ENCODE data around the gene SHC4.
"Not testable (repeated sequence)": the region's sequence is repeated elsewhere in the genome, so short reads cannot be mapped to it uniquely, and the experiment has no call there.

SHC4 gene

DNA sequence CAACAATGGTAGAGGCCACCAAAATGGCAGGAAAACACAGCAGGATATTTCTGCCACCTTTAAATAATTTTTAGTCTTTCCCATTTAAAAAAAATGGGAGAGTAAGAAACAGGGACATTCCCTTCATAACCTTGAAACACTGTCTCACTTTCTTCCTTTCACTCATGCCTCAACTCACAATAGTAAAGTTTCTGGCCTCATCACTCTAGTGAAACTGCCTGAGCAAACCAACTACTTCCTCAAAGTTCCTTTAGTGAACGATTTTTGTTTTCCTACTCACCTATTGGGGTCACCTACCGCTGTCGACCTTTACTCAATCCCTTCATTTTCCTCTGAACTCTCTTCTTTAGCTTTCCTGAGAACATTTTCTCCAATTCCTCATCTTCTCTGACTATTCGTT, 33.0 kb downstream of the SHC4 start:
- peaks cover 1% of the 10 kb centered on the region for H3K4me1 ChIP-seq (ENCODE audit: insufficient read depth, low read length)
- H3K9me3 ChIP-seq (ENCODE audit: low read length): no peaks in the 10 kb centered on the region
- H3K36me3 ChIP-seq (ENCODE audit: insufficient read depth, low read length): no peaks in the 10 kb centered on the region
- no peaks in the 10 kb centered on the region for H3K27me3 ChIP-seq (ENCODE audit: insufficient read depth, low read length)
- H3K4me3 ChIP-seq (ENCODE audit: low read length): no peak overlapping the region
- no peak overlapping the region for H2AFZ ChIP-seq (ENCODE audit: low read depth, low read length)

DNA sequence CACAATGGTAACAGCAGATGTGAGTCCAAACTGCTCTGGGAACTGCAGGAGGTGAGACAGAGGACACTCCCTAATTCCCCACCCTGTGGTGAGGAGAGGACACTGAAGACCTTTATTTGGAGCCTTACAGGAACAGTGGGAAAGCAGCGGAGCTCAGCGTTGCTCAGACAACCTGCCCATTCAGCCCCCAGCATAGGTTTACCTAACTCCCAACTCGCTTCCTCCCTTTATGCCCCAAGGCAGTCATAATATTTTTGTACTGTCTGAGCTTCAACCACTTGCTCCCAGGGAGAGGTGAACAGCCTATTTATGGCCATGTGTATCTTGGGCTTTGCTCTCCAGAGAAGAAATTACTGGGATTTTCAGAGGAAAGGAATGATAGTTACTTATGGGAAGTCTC, 34.1 kb downstream of the SHC4 start:
- no peaks in the 10 kb centered on the region for H3K27me3 ChIP-seq (ENCODE audit: insufficient read depth, low read length)
- H3K4me1 ChIP-seq (ENCODE audit: insufficient read depth, low read length): peaks cover 5% of the 10 kb centered on the region
- H2AFZ ChIP-seq (ENCODE audit: low read depth, low read length): no peak overlapping the region
- H3K36me3 ChIP-seq (ENCODE audit: insufficient read depth, low read length): no peaks in the 10 kb centered on the region
- no peak overlapping the region for H3K4me3 ChIP-seq (ENCODE audit: low read length)
- H3K9me3 ChIP-seq (ENCODE audit: low read length): no peaks in the 10 kb centered on the region

DNA sequence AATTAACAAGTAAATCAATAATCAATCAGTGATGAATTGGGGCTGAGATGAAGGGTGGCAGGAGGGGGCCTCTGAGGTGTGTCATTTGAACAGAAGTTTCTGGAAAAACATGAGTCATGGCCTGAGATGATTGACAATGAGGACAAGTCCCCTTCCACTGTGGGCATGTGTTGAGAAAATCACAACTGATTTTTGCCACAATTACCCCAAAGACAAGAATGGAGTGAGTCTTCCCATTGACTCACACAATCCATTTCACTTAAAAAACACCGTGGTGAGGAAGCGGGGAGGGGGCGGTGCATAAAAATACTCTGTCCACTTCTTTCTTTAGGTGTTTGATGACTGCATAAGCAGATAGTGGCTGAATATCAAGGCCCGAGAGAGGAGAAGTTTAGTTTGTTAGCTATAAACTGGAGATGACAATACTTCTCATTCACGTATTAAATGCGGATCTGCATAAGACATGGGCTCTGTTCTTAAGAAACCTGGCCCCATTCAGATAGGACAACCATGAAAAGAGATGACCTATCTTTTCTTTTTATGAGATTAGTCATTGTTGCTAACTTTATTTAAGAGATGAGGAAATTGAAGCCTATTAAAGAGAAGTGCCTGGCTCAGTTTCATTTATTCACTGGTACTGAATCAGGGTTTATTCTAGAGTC, 34.7 kb downstream of the SHC4 start:
- H3K27me3 ChIP-seq (ENCODE audit: insufficient read depth, low read length): no peaks in the 10 kb centered on the region
- peaks cover 5% of the 10 kb centered on the region for H3K4me1 ChIP-seq (ENCODE audit: insufficient read depth, low read length)
- H3K4me3 ChIP-seq (ENCODE audit: low read length): no peak overlapping the region
- no peaks in the 10 kb centered on the region for H3K36me3 ChIP-seq (ENCODE audit: insufficient read depth, low read length)
- H3K9me3 ChIP-seq (ENCODE audit: low read length): no peaks in the 10 kb centered on the region
- H2AFZ ChIP-seq (ENCODE audit: low read depth, low read length): no peak overlapping the region

DNA sequence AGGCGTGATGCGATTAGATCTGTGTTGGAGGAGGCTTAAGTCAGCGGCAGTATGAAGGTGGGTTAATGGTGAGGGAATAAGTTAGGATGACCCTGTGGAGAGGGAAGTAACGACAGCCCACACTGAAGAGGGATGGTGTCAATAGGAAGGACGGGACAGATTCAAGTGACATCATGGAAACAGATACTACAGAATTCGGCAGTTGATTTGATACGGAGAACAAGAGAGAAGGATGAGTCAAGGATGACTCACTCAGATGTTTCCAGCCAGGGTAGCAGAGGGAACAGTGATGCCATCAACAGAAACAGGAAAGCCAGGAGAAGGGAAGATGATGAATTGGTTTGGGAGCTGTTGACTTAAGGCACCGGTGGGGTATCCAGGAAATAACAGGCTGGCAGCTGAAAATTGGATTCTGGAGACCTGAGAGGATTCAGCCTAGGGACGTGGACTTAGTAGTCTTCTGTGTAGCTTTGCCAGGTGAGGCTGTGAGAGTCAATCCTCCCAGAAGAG, 38.0 kb downstream of the SHC4 start:
- H2AFZ ChIP-seq (ENCODE audit: low read depth, low read length): no peak overlapping the region
- no peaks in the 10 kb centered on the region for H3K9me3 ChIP-seq (ENCODE audit: low read length)
- no peak overlapping the region for H3K4me3 ChIP-seq (ENCODE audit: low read length)
- H3K4me1 ChIP-seq (ENCODE audit: insufficient read depth, low read length): peaks cover 5% of the 10 kb centered on the region
- H3K27me3 ChIP-seq (ENCODE audit: insufficient read depth, low read length): no peaks in the 10 kb centered on the region
- H3K36me3 ChIP-seq (ENCODE audit: insufficient read depth, low read length): no peaks in the 10 kb centered on the region

DNA sequence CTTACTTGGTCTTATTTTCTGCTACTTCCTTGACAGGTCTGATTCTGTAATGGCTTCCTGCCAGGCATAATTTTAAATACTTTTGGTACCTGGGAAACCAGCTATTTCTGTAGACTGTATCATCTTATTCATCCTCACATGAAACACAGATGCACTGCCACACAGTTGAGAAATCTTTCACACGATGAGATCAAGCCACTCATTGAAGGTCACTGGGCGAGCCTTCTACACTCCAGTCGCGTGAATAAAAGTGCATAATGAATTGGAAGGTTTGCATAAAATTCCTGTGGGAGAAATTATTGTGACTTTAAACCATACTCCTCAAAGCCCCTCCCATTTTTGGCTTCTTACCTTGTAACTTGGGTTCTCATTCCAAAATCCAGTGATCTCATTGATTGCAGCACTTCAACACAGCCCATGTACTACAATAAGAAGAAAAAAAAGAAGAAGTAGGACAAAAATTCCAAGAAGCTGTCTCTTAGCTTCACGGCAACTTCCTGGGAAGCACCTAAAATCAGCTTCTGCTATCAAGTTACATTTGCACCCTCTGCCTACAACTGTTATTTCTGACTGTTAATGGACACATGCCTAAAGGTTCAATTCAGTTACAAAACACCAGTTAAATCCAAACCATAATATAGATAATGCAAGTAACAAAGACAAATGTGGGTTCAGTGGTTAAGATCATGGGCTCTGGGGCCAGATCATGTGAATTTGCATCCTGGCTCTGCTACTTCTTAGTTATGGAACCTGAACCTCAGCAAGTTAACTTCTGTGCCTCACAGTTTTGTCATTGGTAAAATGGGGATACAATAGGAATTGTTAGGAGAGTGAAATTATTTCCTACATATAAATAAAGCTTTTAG, 39.0 kb downstream of the SHC4 start:
- no peak overlapping the region for H2AFZ ChIP-seq (ENCODE audit: low read depth, low read length)
- no peak overlapping the region for H3K4me3 ChIP-seq (ENCODE audit: low read length)
- H3K27me3 ChIP-seq (ENCODE audit: insufficient read depth, low read length): no peaks in the 10 kb centered on the region
- peaks cover 5% of the 10 kb centered on the region for H3K4me1 ChIP-seq (ENCODE audit: insufficient read depth, low read length)
- no peaks in the 10 kb centered on the region for H3K36me3 ChIP-seq (ENCODE audit: insufficient read depth, low read length)
- H3K9me3 ChIP-seq (ENCODE audit: low read length): no peaks in the 10 kb centered on the region

DNA sequence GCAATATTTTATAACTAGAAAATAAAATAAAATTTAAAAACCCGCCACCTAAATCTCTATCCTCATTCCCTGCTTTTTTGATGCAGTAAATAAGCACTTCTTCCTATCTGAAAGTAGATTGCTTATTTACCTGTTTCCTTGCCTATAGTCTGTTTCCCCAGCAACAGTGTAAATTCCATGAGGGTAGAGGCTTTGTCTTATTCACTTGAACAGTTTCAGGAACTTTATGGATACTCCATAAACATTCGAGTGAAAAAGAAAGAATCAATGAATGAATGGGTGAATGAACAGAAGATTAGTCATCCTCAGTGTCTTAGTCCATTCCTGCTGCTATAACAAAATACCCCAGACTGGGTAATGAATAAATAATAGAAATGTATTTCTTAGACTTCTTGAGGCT, 41.7 kb downstream of the SHC4 start:
- Histone ChIP-seq H3K27me3 (ENCODE audit: insufficient read depth, low read length) (no peaks in the 10 kb centered on the region), H3K4me1 (ENCODE audit: insufficient read depth, low read length) (peaks cover 5% of the 10 kb centered on the region), H2AFZ (ENCODE audit: low read depth, low read length) (no peak overlapping the region), H3K4me3 (ENCODE audit: low read length) (no peak overlapping the region), H3K9me3 (ENCODE audit: low read length) (no peaks in the 10 kb centered on the region), H3K36me3 (ENCODE audit: insufficient read depth, low read length) (no peaks in the 10 kb centered on the region)

DNA sequence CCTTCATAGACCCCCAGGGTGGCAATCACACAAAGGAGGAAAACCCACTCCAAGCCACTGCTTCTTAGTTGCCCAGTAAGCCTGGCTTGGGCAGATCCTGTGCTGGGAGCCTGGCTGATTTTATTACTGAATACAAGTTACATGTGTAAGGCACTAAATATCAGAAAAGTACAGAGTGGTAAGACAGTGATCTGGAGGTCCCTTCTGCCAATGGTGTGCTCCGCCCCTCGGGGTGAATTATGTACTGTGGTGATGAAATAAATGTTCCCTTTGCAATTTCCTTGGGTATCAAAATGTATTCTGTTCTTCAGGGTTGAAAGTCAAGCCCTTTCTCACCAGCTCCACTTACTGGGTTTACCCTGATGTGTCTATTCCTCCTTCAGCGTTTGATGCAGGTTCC, 47.0 kb downstream of the SHC4 start:
- Histone ChIP-seq H3K9me3 (ENCODE audit: low read length) (no peaks in the 10 kb centered on the region), H3K36me3 (ENCODE audit: insufficient read depth, low read length) (no peaks in the 10 kb centered on the region), H2AFZ (ENCODE audit: low read depth, low read length) (no peak overlapping the region)

DNA sequence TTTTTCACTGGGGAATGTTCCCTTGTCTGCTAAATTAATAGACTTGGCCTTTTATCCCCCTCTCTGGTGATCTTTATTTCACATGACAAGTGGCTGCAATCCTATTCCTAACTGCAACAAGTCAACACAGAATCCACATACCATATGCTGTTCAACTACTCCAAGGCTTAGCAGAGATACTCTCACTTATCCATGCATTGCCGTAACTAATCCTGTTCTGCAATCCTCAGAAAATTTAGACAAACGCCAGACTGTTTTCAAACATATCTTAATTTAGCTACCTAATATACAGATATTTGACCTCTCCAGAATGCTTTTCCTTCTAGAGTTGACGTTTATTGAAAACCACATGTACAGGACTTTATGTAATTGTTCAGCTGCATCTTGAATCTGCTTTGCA, 47.9 kb downstream of the SHC4 start:
- Histone ChIP-seq H3K4me1 (ENCODE audit: insufficient read depth, low read length) (no peaks in the 10 kb centered on the region), H3K4me3 (ENCODE audit: low read length) (no peak overlapping the region), H3K27me3 (ENCODE audit: insufficient read depth, low read length) (no peaks in the 10 kb centered on the region), H2AFZ (ENCODE audit: low read depth, low read length) (no peak overlapping the region), H3K36me3 (ENCODE audit: insufficient read depth, low read length) (no peaks in the 10 kb centered on the region), H3K9me3 (ENCODE audit: low read length) (no peaks in the 10 kb centered on the region)

More for the DNA sequence above, 47.0 kb downstream of the SHC4 start:
- Histone ChIP-seq H3K27me3 (ENCODE audit: insufficient read depth, low read length) (no peaks in the 10 kb centered on the region), H3K4me3 (ENCODE audit: low read length) (no peak overlapping the region), H3K4me1 (ENCODE audit: insufficient read depth, low read length) (no peaks in the 10 kb centered on the region)

DNA sequence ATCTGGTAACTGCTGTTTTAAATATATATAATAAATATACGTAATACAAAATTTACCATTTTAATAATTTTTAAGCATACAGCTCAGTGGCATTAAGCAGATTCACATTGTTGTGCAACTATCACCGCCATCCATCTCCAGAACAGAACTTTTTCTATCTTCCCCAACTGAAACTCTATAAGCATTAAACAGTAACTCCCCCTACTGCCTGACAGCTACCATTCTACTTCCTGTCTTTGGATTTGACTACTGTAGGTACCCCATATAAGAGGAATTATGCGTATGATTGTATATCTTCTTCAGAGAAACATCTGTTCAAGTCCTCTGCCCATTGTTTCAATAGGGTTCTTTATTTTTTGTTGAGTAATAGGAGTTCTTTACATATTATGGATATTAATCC, 49.0 kb downstream of the SHC4 start:
- H3K4me1 ChIP-seq (ENCODE audit: insufficient read depth, low read length): no peaks in the 10 kb centered on the region
- H3K36me3 ChIP-seq (ENCODE audit: insufficient read depth, low read length): no peaks in the 10 kb centered on the region

DNA sequence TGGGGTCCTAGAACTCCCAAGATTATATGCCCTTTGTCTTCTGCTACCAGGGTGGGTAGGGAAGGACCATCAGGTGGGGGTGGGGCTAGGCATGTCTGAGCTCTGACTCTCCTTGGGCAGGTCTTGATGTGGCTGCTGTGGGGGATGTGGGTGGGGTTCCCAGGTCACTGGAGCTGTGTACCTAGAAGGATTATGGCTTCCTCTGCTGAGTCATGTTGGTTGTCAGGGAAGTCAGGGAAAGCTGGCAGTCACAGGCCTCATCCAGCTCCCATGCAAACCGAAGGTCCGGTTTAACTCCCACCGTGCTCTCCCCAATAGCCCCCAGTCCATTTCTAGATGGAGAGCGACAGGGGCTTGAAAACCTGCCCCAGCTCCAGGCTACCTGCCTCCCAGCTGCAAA, 50.6 kb downstream of the SHC4 start:
- Histone ChIP-seq H3K4me1 (ENCODE audit: insufficient read depth, low read length) (no peaks in the 10 kb centered on the region), H3K36me3 (ENCODE audit: insufficient read depth, low read length) (no peaks in the 10 kb centered on the region), H3K9me3 (ENCODE audit: low read length) (no peaks in the 10 kb centered on the region), H3K4me3 (ENCODE audit: low read length) (no peak overlapping the region), H3K27me3 (ENCODE audit: insufficient read depth, low read length) (no peaks in the 10 kb centered on the region), H2AFZ (ENCODE audit: low read depth, low read length) (no peak overlapping the region)

More for the DNA sequence above, 49.0 kb downstream of the SHC4 start:
- Histone ChIP-seq H2AFZ (ENCODE audit: low read depth, low read length) (no peak overlapping the region), H3K27me3 (ENCODE audit: insufficient read depth, low read length) (no peaks in the 10 kb centered on the region), H3K4me3 (ENCODE audit: low read length) (no peak overlapping the region), H3K9me3 (ENCODE audit: low read length) (no peaks in the 10 kb centered on the region)

DNA sequence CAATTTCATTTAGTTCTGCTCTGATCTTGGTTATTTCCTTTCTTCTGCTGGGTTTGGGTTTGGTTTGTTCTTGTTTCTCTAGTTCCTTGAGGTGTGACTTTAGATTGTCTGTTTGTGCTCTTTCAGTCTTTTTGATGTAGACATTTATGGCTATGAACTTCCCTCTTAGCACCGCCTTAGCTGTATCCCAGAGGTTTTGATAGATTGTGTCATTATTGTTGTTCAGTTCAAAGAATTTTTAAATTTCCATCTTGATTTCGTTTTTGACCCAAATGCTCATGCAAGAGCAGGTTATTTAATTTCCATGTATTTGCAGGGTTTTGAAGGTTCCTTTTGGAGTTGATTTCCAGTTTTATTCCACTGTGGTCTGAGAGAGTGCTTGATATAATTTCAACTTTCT, 53.2 kb downstream of the SHC4 start:
- H2AFZ ChIP-seq (ENCODE audit: low read depth, low read length); H3K4me1 ChIP-seq (ENCODE audit: insufficient read depth, low read length); H3K4me3 ChIP-seq (ENCODE audit: low read length); H3K36me3 ChIP-seq (ENCODE audit: insufficient read depth, low read length); H3K9me3 ChIP-seq (ENCODE audit: low read length); H3K27me3 ChIP-seq (ENCODE audit: insufficient read depth, low read length): not testable (repeated sequence)

DNA sequence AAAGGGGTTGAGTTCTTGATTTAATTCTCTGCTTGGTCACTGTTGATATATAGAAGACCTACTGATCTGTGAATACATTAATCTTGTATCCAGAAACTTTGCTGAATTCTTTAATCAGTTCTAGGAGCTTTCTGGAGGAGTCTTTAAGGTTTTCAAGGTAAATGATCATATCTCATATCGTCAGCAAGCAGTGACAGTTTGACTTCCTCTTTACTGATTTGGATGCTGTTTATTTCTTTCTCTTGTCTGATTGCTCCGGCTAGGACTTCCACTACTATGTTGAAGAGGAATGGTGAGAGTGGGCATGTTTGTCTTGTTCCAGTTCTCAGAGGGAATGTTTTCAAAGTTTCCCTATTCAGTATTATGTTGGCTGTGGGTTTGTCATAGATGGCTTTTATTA, 54.4 kb downstream of the SHC4 start:
- not testable (repeated sequence) for H3K27me3 ChIP-seq (ENCODE audit: insufficient read depth, low read length); H2AFZ ChIP-seq (ENCODE audit: low read depth, low read length); H3K9me3 ChIP-seq (ENCODE audit: low read length); H3K4me3 ChIP-seq (ENCODE audit: low read length); H3K36me3 ChIP-seq (ENCODE audit: insufficient read depth, low read length); H3K4me1 ChIP-seq (ENCODE audit: insufficient read depth, low read length)

DNA sequence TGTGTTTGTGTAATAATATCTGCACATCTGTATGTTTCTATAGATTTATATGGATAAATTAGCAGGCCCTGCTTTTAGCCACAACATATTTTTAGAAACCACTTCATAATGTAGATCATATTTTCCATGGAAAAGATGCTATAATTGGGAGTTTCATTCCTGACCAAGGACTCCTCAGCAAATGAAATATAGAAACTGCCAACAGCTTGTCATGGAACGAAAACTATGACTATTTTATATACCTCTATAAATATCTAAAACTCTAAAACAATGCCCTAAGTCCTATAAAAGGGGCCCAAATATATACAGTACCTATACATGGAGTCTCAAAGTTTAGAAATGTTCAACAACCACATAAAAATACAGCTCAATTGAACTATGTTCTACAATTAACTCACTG, 57.9 kb downstream of the SHC4 start:
- H3K36me3 ChIP-seq (ENCODE audit: insufficient read depth, low read length): no peaks in the 10 kb centered on the region
- no peaks in the 10 kb centered on the region for H3K4me1 ChIP-seq (ENCODE audit: insufficient read depth, low read length)
- no peak overlapping the region for H3K4me3 ChIP-seq (ENCODE audit: low read length)
- no peaks in the 10 kb centered on the region for H3K9me3 ChIP-seq (ENCODE audit: low read length)
- no peak overlapping the region for H2AFZ ChIP-seq (ENCODE audit: low read depth, low read length)
- H3K27me3 ChIP-seq (ENCODE audit: insufficient read depth, low read length): no peaks in the 10 kb centered on the region
